Mesenchymal stem cell (in vitro differentiated cells and primary cell): ENCODE measurements around the gene TMEM141.
A peak's percentile ranks its signal among the peaks of the same experiment; 100 is the strongest.

ENCODE experiments used
- DNase-seq: peaks from one replicate; pipeline ENCODE4 v3.0.0-alpha.2; 2013
- H2AFZ ChIP-seq: one replicate; pipeline ENCODE4 v1.6.1; 2013; ENCODE audit warnings: low read depth, mild to moderate bottlenecking, control low read depth, inconsistent platforms, low read length, moderate library complexity
- H2AK5ac ChIP-seq: 2 replicates; pipeline ENCODE4 v1.6.1; 2013; ENCODE audit warnings: low read length, moderate library complexity, mild to moderate bottlenecking, inconsistent platforms; ENCODE audit not compliant: severe bottlenecking
- H2BK120ac ChIP-seq: one replicate; pipeline ENCODE4 v1.6.1; 2013; ENCODE audit warnings: low read depth, mild to moderate bottlenecking, inconsistent platforms, low read length, moderate library complexity
- H2BK12ac ChIP-seq, 2 experiments: one replicate each; pipeline ENCODE4 v1.6.1; 2013; ENCODE audit warnings: inconsistent platforms in 2 of 2, low read length in 2 of 2, mild to moderate bottlenecking in 2 of 2, moderate library complexity in 2 of 2, control low read depth in 1 of 2
- H2BK15ac ChIP-seq: one replicate; pipeline ENCODE4 v1.6.1; 2013; ENCODE audit warnings: mild to moderate bottlenecking, low read depth, inconsistent platforms; ENCODE audit not compliant: poor library complexity, severe bottlenecking
- H2BK5ac ChIP-seq: 2 replicates; pipeline ENCODE4 v1.6.1; 2013; ENCODE audit warnings: low read depth, mild to moderate bottlenecking, low read length, control low read depth, inconsistent platforms; ENCODE audit not compliant: poor library complexity, severe bottlenecking
- H3K14ac ChIP-seq, 2 experiments: one replicate each; pipeline ENCODE4 v1.6.1; 2013; ENCODE audit warnings: inconsistent platforms in 2 of 2, low read length in 2 of 2, control low read depth in 1 of 2, mild to moderate bottlenecking in 1 of 2, moderate library complexity in 1 of 2
- H3K18ac ChIP-seq, 2 experiments: one replicate each; pipeline ENCODE4 v1.6.1; 2013; ENCODE audit warnings: inconsistent platforms in 2 of 2, low read length in 2 of 2, control low read depth in 1 of 2, low read depth in 1 of 2, mild to moderate bottlenecking in 1 of 2
- H3K23ac ChIP-seq, 2 experiments: one replicate each; pipeline ENCODE4 v1.6.1; 2013; ENCODE audit warnings: inconsistent platforms in 2 of 2, low read length in 2 of 2, mild to moderate bottlenecking in 2 of 2, moderate library complexity in 2 of 2, control low read depth in 1 of 2
- H3K27ac ChIP-seq: 2 replicates; pipeline ENCODE4 v1.5.1; 2013; ENCODE audit warnings: mild to moderate bottlenecking, moderate library complexity, low read length, control low read depth, inconsistent platforms; ENCODE audit not compliant: poor library complexity, severe bottlenecking
- H3K27me3 ChIP-seq, 2 experiments: 2 replicates each; pipeline versions ENCODE4 v1.6.1 to v1.7.0; 2013; ENCODE audit warnings: low read length in 2 of 2, mild to moderate bottlenecking in 2 of 2, moderate library complexity in 2 of 2, control low read depth in 1 of 2, inconsistent platforms in 1 of 2; ENCODE audit not compliant: control insufficient read depth in 1 of 2, insufficient read depth in 1 of 2
- H3K36me3 ChIP-seq, 2 experiments: 2 replicates each; pipeline versions ENCODE4 v1.6.1 to v1.7.0; 2013; ENCODE audit warnings: low read length in 2 of 2, control low read depth in 1 of 2, inconsistent platforms in 1 of 2, low read depth in 1 of 2, mild to moderate bottlenecking in 1 of 2; ENCODE audit not compliant: insufficient read depth in 2 of 2, control insufficient read depth in 1 of 2
- H3K4ac ChIP-seq, 2 experiments: one replicate each; pipeline ENCODE4 v1.6.1; 2013; ENCODE audit warnings: inconsistent platforms in 2 of 2, low read length in 2 of 2, mild to moderate bottlenecking in 2 of 2, moderate library complexity in 2 of 2, control low read depth in 1 of 2, low read depth in 1 of 2
- H3K4me1 ChIP-seq: 2 replicates; pipeline ENCODE4 v1.6.1; 2013; ENCODE audit warnings: low read depth, low read length, control low read depth; ENCODE audit not compliant: control insufficient read depth, insufficient read depth
- H3K4me2 ChIP-seq: 2 replicates; pipeline ENCODE4 v1.6.1; 2013; ENCODE audit warnings: low read length, mild to moderate bottlenecking, inconsistent platforms; ENCODE audit not compliant: poor library complexity, severe bottlenecking
- H3K4me3 ChIP-seq, 2 experiments: 2 replicates each; pipeline versions ENCODE4 v1.5.1 to v1.7.0; 2013; ENCODE audit warnings: low read length in 2 of 2, mild to moderate bottlenecking in 2 of 2, control low read depth in 1 of 2, low read depth in 1 of 2; ENCODE audit not compliant: insufficient read depth in 1 of 2
- H3K79me1 ChIP-seq: replicated peaks from 2 replicates; pipeline ENCODE4 v1.6.1; 2013; ENCODE audit warnings: mild to moderate bottlenecking, control low read depth, low read length, inconsistent platforms; ENCODE audit not compliant: poor library complexity, severe bottlenecking
- H3K9ac ChIP-seq: 2 replicates; pipeline ENCODE4 v1.7.0; 2013; ENCODE audit warnings: mild to moderate bottlenecking, low read length, moderate library complexity
- H3K9me3 ChIP-seq: 2 replicates; pipeline ENCODE4 v1.7.0; 2013; ENCODE audit warnings: mild to moderate bottlenecking, low read length; ENCODE audit not compliant: control insufficient read depth
- H4K8ac ChIP-seq: one replicate; pipeline ENCODE4 v1.6.1; 2013; ENCODE audit warnings: inconsistent platforms, mild to moderate bottlenecking, low read length, moderate library complexity
- H4K91ac ChIP-seq: one replicate; pipeline ENCODE4 v1.6.1; 2013; ENCODE audit warnings: mild to moderate bottlenecking, low read length, inconsistent platforms
- WGBS: methylation state at CpG from one replicate; pipeline ENCODE4 v1.1.7; 2013; ENCODE audit warnings: mixed read lengths; 5-methylcytosine and 5-hydroxymethylcytosine counted together

The TMEM141 gene

DNA sequence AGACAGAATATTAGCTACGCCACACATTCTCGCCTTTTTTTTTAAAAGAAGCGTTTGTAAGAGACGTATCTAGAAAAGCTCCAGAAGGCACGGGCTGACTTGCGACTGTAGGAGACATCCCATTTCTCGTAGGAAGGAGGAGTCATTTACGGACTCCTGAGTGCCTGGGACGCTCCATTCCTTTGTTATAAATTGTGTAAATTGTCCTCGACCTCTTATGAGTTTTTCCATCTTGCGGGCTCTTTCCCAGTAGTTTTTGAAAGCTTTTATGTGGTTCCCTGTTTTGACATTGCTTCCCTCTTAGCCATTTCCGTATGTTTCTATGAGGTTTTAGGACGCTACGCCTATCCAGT is 17.6 kb downstream of the TMEM141 start:
- peak; percentile 68 for DNase-seq
- no peak overlapping the region for H2BK5ac ChIP-seq
- H3K4me3 ChIP-seq = peak overlapping the region; percentile 88
- H2BK15ac ChIP-seq = no peak overlapping the region
- no peak overlapping the region for H4K8ac ChIP-seq
- WGBS = under 1% methylated on average over 14 of the region's 14 CpGs
- H3K36me3 ChIP-seq = peaks cover 16 to 31% of the 10 kb centered on the region in 2 experiments
- no peak overlapping the region for H3K18ac ChIP-seq
- H3K9ac ChIP-seq = peak overlapping the region; percentile 90
- no peak overlapping the region for H3K23ac ChIP-seq
- H3K4me1 ChIP-seq = peaks cover 18% of the 10 kb centered on the region
- H2AFZ ChIP-seq = no peak overlapping the region
- no peak overlapping the region for H2AK5ac ChIP-seq
- H2BK120ac ChIP-seq = no peak overlapping the region
- no peak overlapping the region for H3K14ac ChIP-seq
- no peak overlapping the region for H4K91ac ChIP-seq
- no peaks in the 10 kb centered on the region for H3K27me3 ChIP-seq
- H3K9me3 ChIP-seq = no peaks in the 10 kb centered on the region
- no peak overlapping the region for H3K4ac ChIP-seq
- peak overlapping the region; percentile 13 for H3K27ac ChIP-seq
- peaks cover 19% of the 10 kb centered on the region for H3K79me1 ChIP-seq
- H3K4me2 ChIP-seq = peak overlapping the region; percentile 76
- H2BK12ac ChIP-seq = no peak overlapping the region

DNA sequence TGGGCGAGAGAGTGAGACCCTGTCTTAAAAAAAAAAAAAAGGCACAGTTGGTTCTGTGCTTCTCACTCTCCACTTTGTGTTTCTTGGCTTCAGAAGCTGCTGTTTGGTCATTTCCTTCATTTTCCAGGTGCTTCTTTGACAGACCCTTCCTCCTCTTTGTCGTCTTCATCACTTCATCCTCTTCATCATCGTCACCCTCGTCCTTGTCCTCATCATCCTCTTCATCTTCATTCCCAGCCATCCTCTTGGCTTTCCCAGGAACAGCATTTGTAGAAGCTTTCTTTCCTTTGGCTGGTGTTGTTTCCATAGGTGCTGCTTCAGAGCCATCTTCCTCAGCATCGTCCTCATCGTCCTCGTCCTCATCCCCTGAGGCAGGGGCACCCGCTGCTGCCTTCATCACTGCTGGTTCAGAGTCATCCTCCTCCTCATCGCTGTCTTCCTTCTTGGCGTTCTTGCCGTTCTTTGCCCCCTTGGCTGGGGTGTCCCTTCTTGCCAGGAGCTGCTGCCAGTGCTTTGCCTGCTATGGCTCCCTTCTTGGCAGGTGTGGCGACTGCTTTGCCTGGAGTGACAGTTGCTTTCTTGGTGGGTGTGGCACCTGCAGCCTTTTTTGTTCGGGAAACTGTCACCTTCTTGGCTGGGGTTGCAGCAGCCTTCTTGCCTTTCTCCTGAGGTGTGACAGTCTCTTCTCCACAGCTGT is 23.7 kb downstream of the TMEM141 start:
- no peak overlapping the region for H2BK120ac ChIP-seq
- DNase-seq = no peak
- no peak overlapping the region for H2BK15ac ChIP-seq
- H2AFZ ChIP-seq = no peak overlapping the region
- peak overlapping the region in 1 of 2 experiments; percentile 5 for H3K23ac ChIP-seq
- WGBS = 98% methylated on average over 13 of the region's 13 CpGs
- H3K79me1 ChIP-seq = peaks cover 27% of the 10 kb centered on the region
- no peak overlapping the region for H3K18ac ChIP-seq
- no peak overlapping the region for H3K4me2 ChIP-seq
- peaks cover 25 to 32% of the 10 kb centered on the region in 2 experiments for H3K36me3 ChIP-seq
- H3K4me3 ChIP-seq = no peak overlapping the region
- no peaks in the 10 kb centered on the region for H3K27me3 ChIP-seq
- peaks cover 3% of the 10 kb centered on the region for H3K4me1 ChIP-seq
- H4K8ac ChIP-seq = no peak overlapping the region
- no peak overlapping the region for H2AK5ac ChIP-seq
- H3K27ac ChIP-seq = no peak overlapping the region
- H3K9ac ChIP-seq = no peak overlapping the region
- H3K9me3 ChIP-seq = no peaks in the 10 kb centered on the region
- H2BK5ac ChIP-seq = no peak overlapping the region
- no peak overlapping the region for H3K4ac ChIP-seq
- no peak overlapping the region for H4K91ac ChIP-seq
- H3K14ac ChIP-seq = no peak overlapping the region
- no peak overlapping the region for H2BK12ac ChIP-seq

GRCh38 chr9:136815422-136815782 is 24.3 kb downstream of the TMEM141 start:
- H2AK5ac ChIP-seq = no peak overlapping the region
- no peak overlapping the region for H3K18ac ChIP-seq
- no peak overlapping the region for H2BK120ac ChIP-seq
- H3K4me3 ChIP-seq = no peak overlapping the region
- no peak overlapping the region for H3K27ac ChIP-seq
- no peak overlapping the region for H2BK5ac ChIP-seq
- no peak overlapping the region for H3K14ac ChIP-seq
- peaks cover 25 to 30% of the 10 kb centered on the region in 2 experiments for H3K36me3 ChIP-seq
- no peak overlapping the region for H2AFZ ChIP-seq
- no peak overlapping the region for H3K23ac ChIP-seq
- H2BK15ac ChIP-seq = no peak overlapping the region
- no peak for DNase-seq
- no peak overlapping the region for H4K8ac ChIP-seq
- H3K4ac ChIP-seq = no peak overlapping the region
- 0% methylated on average over 1 of the region's 1 CpG for WGBS
- peaks cover 1% of the 10 kb centered on the region for H3K4me1 ChIP-seq
- H3K4me2 ChIP-seq = no peak overlapping the region
- no peaks in the 10 kb centered on the region for H3K27me3 ChIP-seq
- H3K9me3 ChIP-seq = no peaks in the 10 kb centered on the region
- H3K79me1 ChIP-seq = peaks cover 27% of the 10 kb centered on the region
- H3K9ac ChIP-seq = no peak overlapping the region
- H4K91ac ChIP-seq = no peak overlapping the region
- H2BK12ac ChIP-seq = no peak overlapping the region

GRCh38 chr9:136820971-136821825 is 30.1 kb downstream of the TMEM141 start:
- H2AK5ac ChIP-seq = no peak overlapping the region
- peaks cover 25 to 56% of the 10 kb centered on the region in 2 experiments for H3K36me3 ChIP-seq
- H3K4me1 ChIP-seq = peaks cover 9% of the 10 kb centered on the region
- H2BK120ac ChIP-seq = no peak overlapping the region
- no peak overlapping the region for H3K27ac ChIP-seq
- peaks cover 45% of the 10 kb centered on the region for H3K79me1 ChIP-seq
- peak overlapping the region in 1 of 2 experiments; percentile 79 for H3K18ac ChIP-seq
- peak overlapping the region; percentile 20 to 41 for H3K4me3 ChIP-seq
- H3K14ac ChIP-seq = peak overlapping the region in 1 of 2 experiments; percentile 71
- peak overlapping the region; percentile 25 for H4K91ac ChIP-seq
- no peak overlapping the region for H2BK12ac ChIP-seq
- H3K4ac ChIP-seq = peak overlapping the region; percentile 64 to 83
- peak; percentile 33 for DNase-seq
- H3K9ac ChIP-seq = peak overlapping the region; percentile 72
- H3K23ac ChIP-seq = peak overlapping the region in 1 of 2 experiments; percentile 66
- no peak overlapping the region for H2BK15ac ChIP-seq
- H3K9me3 ChIP-seq = no peaks in the 10 kb centered on the region
- peak overlapping the region; percentile 78 for H4K8ac ChIP-seq
- H2BK5ac ChIP-seq = no peak overlapping the region
- H3K27me3 ChIP-seq = no peaks in the 10 kb centered on the region
- H2AFZ ChIP-seq = peak overlapping the region; percentile 51
- 23% methylated on average over 60 of the region's 83 CpGs for WGBS
- no peak overlapping the region for H3K4me2 ChIP-seq
